Kidney (tissue), 14 donors: ENCODE data around the gene TCF7. TPM values are rescaled to one million over a fixed set of nuclear protein-coding genes. Genes with fewer than 3 reads are reported as not detected.

Experiments
- DNase-seq, 5 donors: peaks; one replicate each; pipeline ENCODE4 v3.0.0-alpha.2; 2013 to 2020
- FAIRE-seq: peaks from 2 replicates; lab custom pipeline; 2012; peaks lifted over from hg19 to GRCh38; lab: Jason Lieb, UNC
- H3K27ac ChIP-seq, 2 donors: one replicate each; pipeline ENCODE4 v1.7.0; 2013; ENCODE audit warnings: low read depth in 2 of 2, low read length in 2 of 2, inconsistent platforms in 1 of 2
- H3K27me3 ChIP-seq: one replicate; pipeline ENCODE4 v1.7.1; 2013; ENCODE audit warnings: low read length, inconsistent platforms; ENCODE audit not compliant: control insufficient read depth, insufficient read depth
- H3K36me3 ChIP-seq, 3 donors: one replicate each; pipeline versions ENCODE4 v1.7.0 to v1.7.1; 2013; ENCODE audit warnings: low read length in 3 of 3, control low read depth in 1 of 3, inconsistent platforms in 1 of 3; ENCODE audit not compliant: insufficient read depth in 3 of 3, control insufficient read depth in 2 of 3
- H3K4me1 ChIP-seq, 3 donors: one replicate each; pipeline versions ENCODE4 v1.7.0 to v1.7.1; 2013; ENCODE audit warnings: low read length in 3 of 3, inconsistent platforms in 1 of 3, low read depth in 1 of 3; ENCODE audit not compliant: control insufficient read depth in 2 of 3, insufficient read depth in 2 of 3
- H3K4me3 ChIP-seq, 3 donors: one replicate each; pipeline versions ENCODE4 v1.7.0 to v1.8.1; 2013; ENCODE audit warnings: low read length in 3 of 3, control low read depth in 1 of 3, inconsistent platforms in 1 of 3
- H3K9ac ChIP-seq, 3 donors: one replicate each; pipeline versions ENCODE4 v1.7.0 to v1.7.1; 2013; ENCODE audit warnings: low read length in 3 of 3, control low read depth in 1 of 3, inconsistent platforms in 1 of 3
- H3K9me3 ChIP-seq, 3 donors: one replicate each; pipeline versions ENCODE4 v1.7.0 to v1.7.1; 2013; ENCODE audit warnings: low read length in 3 of 3, control low read depth in 1 of 3, inconsistent platforms in 1 of 3; ENCODE audit not compliant: control insufficient read depth in 2 of 3, insufficient read depth in 1 of 3
- intact Hi-C: fragments of 100-400 bp; cut with DNase I; formaldehyde crosslinking; loops from one replicate; pipeline ENCODE4 v1.11.1; 2022
- polyA plus RNA-seq: library from polyadenylated mRNA; stranded (reverse); fragments of 350-450 nt; fragmentation: Illumina TruSeq; extraction: RNeasy Lipid Tissue Mini Kit (QIAGEN cat#74804); gene quantifications from one replicate; pipeline ENCODE4 v1.2.3, GENCODE V29; 2014; ENCODE audit warnings: low read depth, low replicate concordance; ENCODE audit not compliant: insufficient read depth
- total RNA-seq: library from RNA; stranded (reverse); fragmentation: NEBNext Ultra II Directional; extraction: Animal tissue kit (Norgen Biotek cat#: 25700); gene quantifications from one replicate; pipeline ENCODE4 v1.2.1, GENCODE V29; 2021
- TF ChIP-seq, protein P1 (sequence below): IDR thresholded peaks from 3 replicates; pipeline ENCODE4 v1.5.1; 2012; ENCODE audit warnings: mild to moderate bottlenecking, moderate library complexity, borderline replicate concordance; ENCODE audit not compliant: insufficient read depth; ENCODE audit errors: extremely low read depth
- donor health status: control.
- donor health status: control.
- donor health status: control.
- donor health status: control.
- donor health status: control.
- donor health status: DM: yes; HTN: yes; CAD: no.
- donor health status: Normal renal cell carcinoma (clear cell type).

TCF7 gene
- total and polyA plus RNA-seq, 2 donors from 2014 or later: 1.2 to 15.6 TPM

DNA sequence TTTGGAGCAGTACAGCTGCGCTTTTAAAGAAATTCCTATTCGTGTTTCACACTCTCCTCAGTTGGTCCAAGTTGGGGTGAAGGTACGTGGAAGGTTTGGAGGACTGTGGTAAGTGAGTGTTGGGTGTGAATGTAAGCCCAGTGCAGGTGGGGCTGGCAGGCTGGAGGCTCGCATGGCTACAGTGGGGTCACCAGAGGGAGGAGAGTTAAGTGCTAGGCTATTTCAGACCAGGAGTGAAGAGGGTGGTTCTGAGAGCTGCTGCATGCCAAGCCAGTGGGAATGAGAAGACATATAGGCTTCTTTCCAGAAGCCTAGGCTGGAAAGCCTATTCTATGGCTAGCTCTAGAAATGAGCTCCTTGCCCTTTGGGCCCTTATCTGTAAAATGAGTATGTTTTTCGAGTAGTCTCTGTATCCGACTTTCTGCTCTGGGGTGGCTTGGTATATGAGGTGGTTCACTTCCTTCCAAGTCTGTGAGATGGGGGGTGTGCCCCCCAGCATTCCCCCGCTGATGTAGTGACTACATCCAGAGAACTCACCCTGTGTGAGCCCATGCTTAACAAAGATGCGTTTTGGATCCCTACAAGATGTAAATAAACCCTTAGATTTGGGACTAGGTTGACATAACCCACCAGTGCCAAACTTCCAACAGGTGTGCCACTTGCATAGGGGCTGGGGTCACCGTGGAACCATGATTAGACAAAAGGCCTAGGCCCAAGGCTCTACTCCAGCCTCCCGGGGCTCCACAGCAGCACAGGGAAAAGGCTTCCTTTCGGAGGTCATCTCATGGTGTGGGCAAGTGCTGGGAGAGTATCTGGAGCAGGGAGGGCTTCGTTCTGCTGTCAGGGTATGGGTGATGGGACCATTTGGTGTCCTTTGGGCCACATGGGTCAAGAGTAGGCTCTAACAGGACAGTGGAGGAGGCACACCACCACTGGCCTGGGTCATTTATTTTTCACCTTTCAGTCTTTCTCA lies 2.6 kb downstream of the TCF7 start:
- Histone ChIP-seq H3K4me3 (no peak overlapping the region), H3K36me3 (no peaks in the 10 kb centered on the region), H3K9me3 (no peaks in the 10 kb centered on the region), H3K27ac (no peak overlapping the region), H3K4me1 (peaks cover 0 to 11% (median 7%) of the 10 kb centered on the region in 3 donors), H3K27me3 (peaks cover 4% of the 10 kb centered on the region), H3K9ac (no peak overlapping the region)
- TF ChIP-seq, protein P1, sequence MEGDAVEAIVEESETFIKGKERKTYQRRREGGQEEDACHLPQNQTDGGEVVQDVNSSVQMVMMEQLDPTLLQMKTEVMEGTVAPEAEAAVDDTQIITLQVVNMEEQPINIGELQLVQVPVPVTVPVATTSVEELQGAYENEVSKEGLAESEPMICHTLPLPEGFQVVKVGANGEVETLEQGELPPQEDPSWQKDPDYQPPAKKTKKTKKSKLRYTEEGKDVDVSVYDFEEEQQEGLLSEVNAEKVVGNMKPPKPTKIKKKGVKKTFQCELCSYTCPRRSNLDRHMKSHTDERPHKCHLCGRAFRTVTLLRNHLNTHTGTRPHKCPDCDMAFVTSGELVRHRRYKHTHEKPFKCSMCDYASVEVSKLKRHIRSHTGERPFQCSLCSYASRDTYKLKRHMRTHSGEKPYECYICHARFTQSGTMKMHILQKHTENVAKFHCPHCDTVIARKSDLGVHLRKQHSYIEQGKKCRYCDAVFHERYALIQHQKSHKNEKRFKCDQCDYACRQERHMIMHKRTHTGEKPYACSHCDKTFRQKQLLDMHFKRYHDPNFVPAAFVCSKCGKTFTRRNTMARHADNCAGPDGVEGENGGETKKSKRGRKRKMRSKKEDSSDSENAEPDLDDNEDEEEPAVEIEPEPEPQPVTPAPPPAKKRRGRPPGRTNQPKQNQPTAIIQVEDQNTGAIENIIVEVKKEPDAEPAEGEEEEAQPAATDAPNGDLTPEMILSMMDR: no peak
- intact Hi-C loops: no loop called here
- FAIRE-seq: no peak
- no peak for DNase-seq

- peaks cover 0 to 9% (median 7%) of the 10 kb centered on the region in 3 donors for H3K4me1 ChIP-seq
- intact Hi-C loops: no loop called here
- DNase-seq: no peak
- no peak for FAIRE-seq
- no peaks in the 10 kb centered on the region for H3K9me3 ChIP-seq
- no peaks in the 10 kb centered on the region for H3K36me3 ChIP-seq
- no peaks in the 10 kb centered on the region for H3K27me3 ChIP-seq
- no peak overlapping the region for H3K4me3 ChIP-seq
- no peak overlapping the region for H3K27ac ChIP-seq
- TF ChIP-seq, protein P1: no peak
- no peak overlapping the region for H3K9ac ChIP-seq
These were observed 3.8 kb downstream of the TCF7 start for GRCh38 chr5:134118212-134118835.

DNA sequence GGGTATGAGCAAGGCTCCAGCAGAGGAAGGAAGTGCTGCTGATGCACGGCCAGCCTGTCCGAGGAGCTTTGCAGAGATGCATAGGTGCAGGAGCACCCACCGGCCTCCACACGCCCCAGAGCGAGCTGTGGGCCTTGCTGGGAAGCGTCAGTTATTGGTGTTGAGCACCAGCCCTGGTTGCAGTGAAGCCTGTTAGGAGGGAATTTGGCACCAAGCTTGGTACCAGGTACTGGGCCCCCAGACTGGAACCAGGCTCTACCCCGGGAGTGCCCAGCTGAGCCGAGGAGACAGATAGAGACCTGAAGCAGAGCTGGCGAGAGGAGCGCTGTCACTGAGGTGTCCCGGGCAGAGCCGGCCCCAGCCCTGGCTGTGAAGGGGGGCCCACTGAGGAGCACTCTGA lies 5.2 kb downstream of the TCF7 start:
- TF ChIP-seq, protein P1: no peak
- no peak for FAIRE-seq
- intact Hi-C loops: no loop called here

More for the DNA sequence above, 5.2 kb downstream of the TCF7 start:
- DNase-seq: no peak
- Histone ChIP-seq H3K4me1 (no peaks in the 10 kb centered on the region), H3K4me3 (no peak overlapping the region), H3K27me3 (no peaks in the 10 kb centered on the region), H3K36me3 (no peaks in the 10 kb centered on the region), H3K9ac (no peak overlapping the region), H3K9me3 (no peaks in the 10 kb centered on the region), H3K27ac (no peak overlapping the region)
